ENCODE measurements around the gene LNPK. TPM values are rescaled to one million over a fixed set of nuclear protein-coding genes. Genes with fewer than 3 reads are reported as not detected.

The LNPK gene
- total and polyA plus RNA-seq, 9 of the 15 experiments (the other 6 are each of a cell fraction or from before 2014, with no cell fraction given) = 6.4 to 40.4 (median 21.3) TPM

DNA sequence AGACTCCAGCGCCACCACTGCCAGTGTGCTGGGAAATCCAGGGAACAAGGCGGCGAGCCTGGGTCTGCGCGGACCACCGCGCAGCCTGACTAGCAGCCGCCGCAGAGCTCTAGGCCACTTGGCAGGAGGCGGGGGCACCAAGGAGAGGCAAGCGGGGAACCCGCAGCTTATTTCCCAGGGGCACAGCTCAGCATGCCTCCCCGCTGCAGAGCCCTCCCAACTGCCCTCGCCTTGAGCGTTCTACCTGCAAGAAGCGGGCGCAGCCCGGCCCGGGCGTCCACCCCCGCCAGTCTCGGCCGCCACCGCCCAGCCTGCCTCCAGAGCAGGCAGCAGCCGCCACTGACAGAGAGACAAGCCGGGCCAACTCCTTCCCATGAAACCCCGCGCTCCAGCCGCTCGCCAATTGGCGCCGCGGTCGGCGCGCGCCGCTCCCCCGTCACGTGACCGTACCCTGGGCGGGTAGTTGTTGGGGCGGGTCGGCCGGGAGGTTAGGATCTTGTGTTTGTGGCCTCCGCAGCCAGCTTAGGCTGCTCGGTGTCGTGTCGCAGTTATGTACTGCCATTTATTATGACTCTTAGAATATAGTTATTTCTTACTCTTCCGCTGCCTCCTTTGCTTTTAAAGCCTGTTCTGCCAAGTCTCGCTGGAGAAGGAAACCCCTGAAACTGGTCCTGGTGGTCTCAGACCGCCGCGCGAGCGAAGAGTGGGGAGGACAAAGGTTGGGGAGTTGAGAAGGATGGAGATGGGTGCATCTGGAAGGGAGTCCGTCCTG lies at the start of gene LNPK (continued):
- TF ChIP-seq TCFL5 (CRISPR knock-in tag; conservative IDR thresholded peaks at IDR 0.05) (no peak; the same call in 1 of the 2 replicates), RBM17 (IDR thresholded peaks at IDR 0.05; ENCODE audit: borderline replicate concordance, low read depth, low read length) (no peak), ATF1 (CRISPR knock-in tag; IDR thresholded peaks at IDR 0.05) (no peak), ATF1 (tag; IDR thresholded peaks at IDR 0.05) (no peak), TARDBP (IDR thresholded peaks at IDR 0.05) (no peak), MIER1 (IDR thresholded peaks at IDR 0.05; ENCODE audit: low read depth) (no peak), ZNF586 (CRISPR knock-in tag; conservative IDR thresholded peaks at IDR 0.05) (no peak), ZNF589 (CRISPR knock-in tag; IDR thresholded peaks at IDR 0.05; ENCODE audit: low read depth) (no peak), FOXJ3 (CRISPR knock-in tag; IDR thresholded peaks at IDR 0.05) (no peak), CBFA2T2 (conservative IDR thresholded peaks at IDR 0.05) (peak; percentile 95)
- TF ChIP-seq, protein P1, sequence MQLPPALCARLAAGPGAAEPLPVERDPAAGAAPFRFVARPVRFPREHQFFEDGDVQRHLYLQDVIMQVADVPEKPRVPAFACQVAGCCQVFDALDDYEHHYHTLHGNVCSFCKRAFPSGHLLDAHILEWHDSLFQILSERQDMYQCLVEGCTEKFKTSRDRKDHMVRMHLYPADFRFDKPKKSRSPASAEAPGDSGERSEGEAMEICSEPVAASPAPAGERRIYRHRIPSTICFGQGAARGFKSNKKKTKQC (CRISPR knock-in tag; IDR thresholded peaks at IDR 0.05) = 0 out of 2 replicates have a peak, but pooled peaks have one; percentile 71
- TF ChIP-seq, protein P2, sequence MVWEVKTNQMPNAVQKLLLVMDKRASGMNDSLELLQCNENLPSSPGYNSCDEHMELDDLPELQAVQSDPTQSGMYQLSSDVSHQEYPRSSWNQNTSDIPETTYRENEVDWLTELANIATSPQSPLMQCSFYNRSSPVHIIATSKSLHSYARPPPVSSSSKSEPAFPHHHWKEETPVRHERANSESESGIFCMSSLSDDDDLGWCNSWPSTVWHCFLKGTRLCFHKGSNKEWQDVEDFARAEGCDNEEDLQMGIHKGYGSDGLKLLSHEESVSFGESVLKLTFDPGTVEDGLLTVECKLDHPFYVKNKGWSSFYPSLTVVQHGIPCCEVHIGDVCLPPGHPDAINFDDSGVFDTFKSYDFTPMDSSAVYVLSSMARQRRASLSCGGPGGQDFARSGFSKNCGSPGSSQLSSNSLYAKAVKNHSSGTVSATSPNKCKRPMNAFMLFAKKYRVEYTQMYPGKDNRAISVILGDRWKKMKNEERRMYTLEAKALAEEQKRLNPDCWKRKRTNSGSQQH (CRISPR knock-in tag; IDR thresholded peaks at IDR 0.05) = no peak
- TF ChIP-seq, protein P3, sequence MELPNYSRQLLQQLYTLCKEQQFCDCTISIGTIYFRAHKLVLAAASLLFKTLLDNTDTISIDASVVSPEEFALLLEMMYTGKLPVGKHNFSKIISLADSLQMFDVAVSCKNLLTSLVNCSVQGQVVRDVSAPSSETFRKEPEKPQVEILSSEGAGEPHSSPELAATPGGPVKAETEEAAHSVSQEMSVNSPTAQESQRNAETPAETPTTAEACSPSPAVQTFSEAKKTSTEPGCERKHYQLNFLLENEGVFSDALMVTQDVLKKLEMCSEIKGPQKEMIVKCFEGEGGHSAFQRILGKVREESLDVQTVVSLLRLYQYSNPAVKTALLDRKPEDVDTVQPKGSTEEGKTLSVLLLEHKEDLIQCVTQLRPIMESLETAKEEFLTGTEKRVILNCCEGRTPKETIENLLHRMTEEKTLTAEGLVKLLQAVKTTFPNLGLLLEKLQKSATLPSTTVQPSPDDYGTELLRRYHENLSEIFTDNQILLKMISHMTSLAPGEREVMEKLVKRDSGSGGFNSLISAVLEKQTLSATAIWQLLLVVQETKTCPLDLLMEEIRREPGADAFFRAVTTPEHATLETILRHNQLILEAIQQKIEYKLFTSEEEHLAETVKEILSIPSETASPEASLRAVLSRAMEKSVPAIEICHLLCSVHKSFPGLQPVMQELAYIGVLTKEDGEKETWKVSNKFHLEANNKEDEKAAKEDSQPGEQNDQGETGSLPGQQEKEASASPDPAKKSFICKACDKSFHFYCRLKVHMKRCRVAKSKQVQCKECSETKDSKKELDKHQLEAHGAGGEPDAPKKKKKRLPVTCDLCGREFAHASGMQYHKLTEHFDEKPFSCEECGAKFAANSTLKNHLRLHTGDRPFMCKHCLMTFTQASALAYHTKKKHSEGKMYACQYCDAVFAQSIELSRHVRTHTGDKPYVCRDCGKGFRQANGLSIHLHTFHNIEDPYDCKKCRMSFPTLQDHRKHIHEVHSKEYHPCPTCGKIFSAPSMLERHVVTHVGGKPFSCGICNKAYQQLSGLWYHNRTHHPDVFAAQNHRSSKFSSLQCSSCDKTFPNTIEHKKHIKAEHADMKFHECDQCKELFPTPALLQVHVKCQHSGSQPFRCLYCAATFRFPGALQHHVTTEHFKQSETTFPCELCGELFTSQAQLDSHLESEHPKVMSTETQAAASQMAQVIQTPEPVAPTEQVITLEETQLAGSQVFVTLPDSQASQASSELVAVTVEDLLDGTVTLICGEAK (IDR thresholded peaks at IDR 0.05) = no peak
- TF ChIP-seq, protein P3 (CRISPR knock-in tag; IDR thresholded peaks at IDR 0.05) = no peak
- TF ChIP-seq, protein P4, sequence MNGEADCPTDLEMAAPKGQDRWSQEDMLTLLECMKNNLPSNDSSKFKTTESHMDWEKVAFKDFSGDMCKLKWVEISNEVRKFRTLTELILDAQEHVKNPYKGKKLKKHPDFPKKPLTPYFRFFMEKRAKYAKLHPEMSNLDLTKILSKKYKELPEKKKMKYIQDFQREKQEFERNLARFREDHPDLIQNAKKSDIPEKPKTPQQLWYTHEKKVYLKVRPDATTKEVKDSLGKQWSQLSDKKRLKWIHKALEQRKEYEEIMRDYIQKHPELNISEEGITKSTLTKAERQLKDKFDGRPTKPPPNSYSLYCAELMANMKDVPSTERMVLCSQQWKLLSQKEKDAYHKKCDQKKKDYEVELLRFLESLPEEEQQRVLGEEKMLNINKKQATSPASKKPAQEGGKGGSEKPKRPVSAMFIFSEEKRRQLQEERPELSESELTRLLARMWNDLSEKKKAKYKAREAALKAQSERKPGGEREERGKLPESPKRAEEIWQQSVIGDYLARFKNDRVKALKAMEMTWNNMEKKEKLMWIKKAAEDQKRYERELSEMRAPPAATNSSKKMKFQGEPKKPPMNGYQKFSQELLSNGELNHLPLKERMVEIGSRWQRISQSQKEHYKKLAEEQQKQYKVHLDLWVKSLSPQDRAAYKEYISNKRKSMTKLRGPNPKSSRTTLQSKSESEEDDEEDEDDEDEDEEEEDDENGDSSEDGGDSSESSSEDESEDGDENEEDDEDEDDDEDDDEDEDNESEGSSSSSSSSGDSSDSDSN (IDR thresholded peaks at IDR 0.05; ENCODE audit: borderline replicate concordance in 1 of 2, low read depth in 2 of 2, low read length in 2 of 2) = peak in 1 of 2 experiments; percentile 72; a peak in 2 of 4 replicates

Measured in K562 (cell line).